B cell (primary cell): ENCODE data around the gene EXOC4. TPM values are rescaled to one million over a fixed set of nuclear protein-coding genes. Genes with fewer than 3 reads are reported as not detected.

Source experiments
- ATAC-seq: fragments of 200-7000 bp; cut with Tn5 transposase; one replicate; pipeline ENCODE4 v1.10.0; 2021; ENCODE audit warnings: low read depth, mild to moderate bottlenecking, moderate number of reproducible peaks, moderate library complexity
- CTCF ChIA-PET: fragments of 350-600 bp; sonication (Branson Sonifier 250); formaldehyde crosslinking; loops from one replicate; lab custom pipeline; 2021; ENCODE audit warnings: antibody characterized with exemption, inconsistent platforms; lab: Charles Lee
- POLR2A ChIA-PET: fragments of 350-600 bp; sonication (Branson Sonifier 250); formaldehyde crosslinking; loops from one replicate; lab custom pipeline; 2021; ENCODE audit warnings: antibody characterized with exemption; lab: Charles Lee
- DNase-seq: peaks from one replicate; pipeline ENCODE4 v3.0.0; 2013
- H2AFZ ChIP-seq: 2 replicates; pipeline ENCODE4 v1.6.1; 2012; ENCODE audit warnings: mild to moderate bottlenecking, low read depth, low read length; ENCODE audit not compliant: insufficient read depth, poor library complexity, severe bottlenecking
- H3K27ac ChIP-seq, 2 donors: 1 replicate in 1 of 2; 2 replicates in 1 of 2; pipeline ENCODE4 v1.5.1; 2012 to 2013; ENCODE audit warnings: low read length in 2 of 2, mild to moderate bottlenecking in 2 of 2, moderate library complexity in 1 of 2
- H3K27me3 ChIP-seq, 4 experiments: fragments of 200-600 bp in 1 of 4; sonication (generic) in 1 of 4; replicated peaks in 1 of 4; 1 replicate in 2 of 4; 2 replicates in 2 of 4; pipeline versions ENCODE4 v1.6.1 to v1.7.0; 2013 to 2016; ENCODE audit warnings: low read length in 3 of 4, mild to moderate bottlenecking in 2 of 4, mixed read lengths in 1 of 4, moderate library complexity in 1 of 4; ENCODE audit not compliant: insufficient read depth in 4 of 4, control insufficient read depth in 3 of 4; ENCODE audit errors: control extremely low read depth in 1 of 4
- H3K36me3 ChIP-seq, 2 experiments: replicated peaks in 1 of 2; 1 replicate in 1 of 2; 2 replicates in 1 of 2; pipeline versions ENCODE4 v1.6.1 to v1.7.1; 2013; ENCODE audit warnings: low read length in 1 of 2; ENCODE audit not compliant: insufficient read depth in 2 of 2, control insufficient read depth in 1 of 2; ENCODE audit errors: control extremely low read depth in 1 of 2, extremely low read depth in 1 of 2
- H3K4me1 ChIP-seq, 2 donors: fragments of 200-600 bp in 1 of 2; sonication (generic) in 1 of 2; 1 replicate in 1 of 2; 2 replicates in 1 of 2; pipeline versions ENCODE4 v1.5.1 to v1.6.1; 2013 to 2017; ENCODE audit warnings: low read length in 2 of 2; ENCODE audit not compliant: control insufficient read depth in 2 of 2, insufficient read depth in 2 of 2
- H3K4me2 ChIP-seq: replicated peaks from 2 replicates; pipeline ENCODE3; 2012; ENCODE audit warnings: mild to moderate bottlenecking, low read depth, low read length; ENCODE audit not compliant: poor library complexity, severe bottlenecking
- H3K4me3 ChIP-seq, 5 experiments: fragments of 200-600 bp in 1 of 5; sonication (generic) in 1 of 5; 1 replicate in 3 of 5; 2 replicates in 2 of 5; pipeline versions ENCODE4 v1.5.1 to v1.7.0; 2011 to 2016; ENCODE audit warnings: low read length in 4 of 5, mild to moderate bottlenecking in 4 of 5, low read depth in 2 of 5, control low read depth in 1 of 5, moderate library complexity in 1 of 5; ENCODE audit not compliant: insufficient read depth in 1 of 5; ENCODE audit errors: control extremely low read depth in 1 of 5, extremely low read depth in 1 of 5
- H3K79me2 ChIP-seq: fragments of 200-600 bp; sonication (generic); one replicate; pipeline ENCODE4 v1.6.0; 2016; ENCODE audit warnings: low read length; ENCODE audit not compliant: control insufficient read depth, insufficient read depth
- H3K9ac ChIP-seq: fragments of 200-600 bp; sonication (generic); 2 replicates; pipeline ENCODE4 v1.6.1; 2017; ENCODE audit warnings: mild to moderate bottlenecking, low read length, moderate library complexity
- H3K9me3 ChIP-seq, 3 donors: one replicate each; pipeline versions ENCODE4 v1.6.1 to v1.7.1; 2013; ENCODE audit warnings: low read length in 2 of 3; ENCODE audit not compliant: control insufficient read depth in 2 of 3, insufficient read depth in 1 of 3; ENCODE audit errors: control extremely low read depth in 1 of 3
- H4K20me1 ChIP-seq: 2 replicates; pipeline ENCODE4 v1.6.0; 2012; ENCODE audit warnings: mild to moderate bottlenecking, low read length; ENCODE audit not compliant: insufficient read depth, control insufficient read depth, poor library complexity, severe bottlenecking
- H3K27ac Mint-ChIP-seq: one replicate; pipeline ENCODE4 v1.8.0; 2021; ENCODE audit warnings: mixed read lengths
- H3K27me3 Mint-ChIP-seq: one replicate; pipeline ENCODE4 v1.8.0; 2021; ENCODE audit warnings: mixed read lengths
- H3K4me1 Mint-ChIP-seq: one replicate; pipeline ENCODE4 v1.8.0; 2021; ENCODE audit warnings: mixed read lengths
- H3K4me3 Mint-ChIP-seq: one replicate; pipeline ENCODE4 v1.8.0; 2021; ENCODE audit warnings: mixed read lengths
- H3K9me3 Mint-ChIP-seq: one replicate; pipeline ENCODE4 v1.8.0; 2022; ENCODE audit warnings: mixed read lengths; ENCODE audit not compliant: insufficient read depth
- EZH2 ChIP-seq: IDR thresholded peaks from 2 replicates; pipeline ENCODE4 v1.6.1; 2012; ENCODE audit warnings: borderline replicate concordance, low read depth, mild to moderate bottlenecking, moderate library complexity, low read length; ENCODE audit not compliant: insufficient read depth, poor library complexity, severe bottlenecking
- WGBS: methylation state at CpG from one replicate; pipeline ENCODE4 v1.1.5; 2013; ENCODE audit warnings: missing lambda C conversion rate; ENCODE audit not compliant: insufficient coverage; 5-methylcytosine and 5-hydroxymethylcytosine counted together
- intact Hi-C: fragments of 100-400 bp; cut with micrococcal nuclease; formaldehyde crosslinking; loops from one replicate; pipeline ENCODE4 v1.10.0; 2022
- polyA plus RNA-seq: library from polyadenylated mRNA; depleted of rRNA; stranded (reverse); fragments of >200 nt; gene quantifications from 2 replicates; pipeline ENCODE4 v1.2.3, GENCODE V29; 2012
- total RNA-seq, 2 donors: library from RNA; stranded (reverse); fragments of 120-200 nt in 1 of 2; gene quantifications; 1 replicate in 1 of 2; 2 replicates in 1 of 2; pipeline versions ENCODE4 v1.2.3 to v1.2.4, GENCODE V29; 2013 to 2022
- TF ChIP-seq, protein P1 (sequence below): fragments of 200-600 bp; IDR thresholded peaks from one replicate; pipeline ENCODE4 v1.8.0; 2022; ENCODE audit warnings: antibody characterized with exemption, mild to moderate bottlenecking

EXOC4 gene
- total and polyA plus RNA-seq, 2 donors (not counting 1 experiment from before 2014, with no cell fraction given): 16.7 to 135 TPM

DNA sequence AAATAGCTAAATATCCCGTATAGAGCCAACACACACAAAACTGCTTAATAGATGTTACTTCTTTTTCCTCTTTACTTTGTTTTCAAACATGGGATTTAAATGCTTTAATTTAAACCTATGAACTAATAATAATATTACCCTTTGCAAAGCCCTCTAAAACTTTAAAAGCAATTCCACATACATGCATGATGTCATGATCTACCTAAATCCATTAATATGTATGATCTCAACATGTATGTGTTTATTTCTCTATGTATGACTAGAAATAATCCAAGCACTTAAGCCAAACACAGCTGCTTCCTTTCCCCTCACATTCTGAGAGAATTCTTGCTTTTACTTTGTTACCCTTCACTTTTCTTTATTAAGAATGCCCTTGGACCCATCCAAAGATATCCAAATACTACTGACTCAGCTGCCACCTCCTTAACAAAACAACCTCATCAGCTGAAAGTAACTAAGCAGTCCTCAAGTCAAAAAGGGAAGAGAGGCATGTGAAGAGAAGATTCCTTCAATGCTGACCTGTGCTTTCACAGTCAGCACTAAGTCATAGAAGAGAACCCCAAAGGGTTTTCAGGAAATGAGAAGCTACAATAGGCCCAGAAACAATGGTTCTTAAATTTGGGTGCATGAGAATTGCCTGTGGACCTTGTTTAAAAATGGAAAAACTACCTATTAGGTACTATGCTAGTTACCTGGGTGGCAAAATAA is 607.9 kb downstream of the EXOC4 start:
- no CpG with 5 or more reads among the region's 1 CpG for WGBS
- H3K4me2 ChIP-seq: no peak overlapping the region
- DNase-seq (no peak), ATAC-seq (no peak)
- no peaks in the 10 kb centered on the region for H3K4me1 ChIP-seq
- POLR2A ChIA-PET: no interaction called here
- Mint-ChIP-seq H3K4me3 (no peak overlapping the region), H3K27ac (no peak overlapping the region), H3K4me1 (no peaks in the 10 kb centered on the region), H3K9me3 (no peaks in the 10 kb centered on the region), H3K27me3 (no peaks in the 10 kb centered on the region)
- H3K9ac ChIP-seq: no peak overlapping the region
- peaks cover 0 to 10% (median 0%) of the 10 kb centered on the region in 3 donors for H3K9me3 ChIP-seq
- H4K20me1 ChIP-seq: no peaks in the 10 kb centered on the region
- H3K27ac ChIP-seq: no peak overlapping the region
- intact Hi-C loops: no loop called here
- no peaks in the 10 kb centered on the region for H3K79me2 ChIP-seq
- no peak overlapping the region for H2AFZ ChIP-seq
- TF ChIP-seq, protein P1, sequence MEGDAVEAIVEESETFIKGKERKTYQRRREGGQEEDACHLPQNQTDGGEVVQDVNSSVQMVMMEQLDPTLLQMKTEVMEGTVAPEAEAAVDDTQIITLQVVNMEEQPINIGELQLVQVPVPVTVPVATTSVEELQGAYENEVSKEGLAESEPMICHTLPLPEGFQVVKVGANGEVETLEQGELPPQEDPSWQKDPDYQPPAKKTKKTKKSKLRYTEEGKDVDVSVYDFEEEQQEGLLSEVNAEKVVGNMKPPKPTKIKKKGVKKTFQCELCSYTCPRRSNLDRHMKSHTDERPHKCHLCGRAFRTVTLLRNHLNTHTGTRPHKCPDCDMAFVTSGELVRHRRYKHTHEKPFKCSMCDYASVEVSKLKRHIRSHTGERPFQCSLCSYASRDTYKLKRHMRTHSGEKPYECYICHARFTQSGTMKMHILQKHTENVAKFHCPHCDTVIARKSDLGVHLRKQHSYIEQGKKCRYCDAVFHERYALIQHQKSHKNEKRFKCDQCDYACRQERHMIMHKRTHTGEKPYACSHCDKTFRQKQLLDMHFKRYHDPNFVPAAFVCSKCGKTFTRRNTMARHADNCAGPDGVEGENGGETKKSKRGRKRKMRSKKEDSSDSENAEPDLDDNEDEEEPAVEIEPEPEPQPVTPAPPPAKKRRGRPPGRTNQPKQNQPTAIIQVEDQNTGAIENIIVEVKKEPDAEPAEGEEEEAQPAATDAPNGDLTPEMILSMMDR: no peak
- no peak overlapping the region for H3K4me3 ChIP-seq
- no peaks in the 10 kb centered on the region for H3K27me3 ChIP-seq
- no peaks in the 10 kb centered on the region for H3K36me3 ChIP-seq
- CTCF ChIA-PET: no interaction called here

DNA sequence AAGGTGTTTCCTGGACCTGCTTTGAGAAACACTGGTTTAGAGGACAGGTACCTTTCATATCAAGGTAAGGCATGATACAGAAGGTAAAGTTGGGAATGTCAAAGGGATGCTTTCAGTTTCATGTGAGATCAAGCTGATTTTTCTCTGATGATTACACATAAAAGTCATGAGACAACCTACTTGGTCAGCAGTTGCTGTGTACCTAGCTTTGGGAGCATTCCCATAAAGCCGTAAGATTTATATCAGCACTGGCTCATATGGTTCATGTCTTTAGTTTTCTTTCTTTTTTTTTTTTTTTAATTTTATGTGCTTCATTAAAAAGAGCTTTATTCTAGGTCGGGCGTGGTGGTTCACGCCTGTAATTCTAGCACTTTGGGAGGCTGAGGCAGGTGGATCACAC is 609.0 kb downstream of the EXOC4 start:
- Mint-ChIP-seq H3K27me3 (no peaks in the 10 kb centered on the region), H3K27ac (no peak overlapping the region), H3K4me3 (no peak overlapping the region), H3K4me1 (no peaks in the 10 kb centered on the region), H3K9me3 (no peaks in the 10 kb centered on the region)
- intact Hi-C loops: no loop called here
- Histone ChIP-seq H3K4me2 (no peak overlapping the region), H3K36me3 (no peaks in the 10 kb centered on the region), H3K9ac (no peak overlapping the region), H3K27me3 (no peaks in the 10 kb centered on the region), H3K4me1 (no peaks in the 10 kb centered on the region), H2AFZ (no peak overlapping the region), H3K9me3 (peaks cover 0 to 10% (median 0%) of the 10 kb centered on the region in 3 donors), H3K27ac (no peak overlapping the region), H3K79me2 (no peaks in the 10 kb centered on the region), H4K20me1 (no peaks in the 10 kb centered on the region), H3K4me3 (no peak overlapping the region)
- TF ChIP-seq, protein P1: no peak
- no peak for TF ChIP-seq EZH2
- ATAC-seq (no peak), DNase-seq (no peak)
- ChIA-PET CTCF (no interaction called here), POLR2A (no interaction called here)
- WGBS: no CpG with 5 or more reads among the region's 4 CpGs
